Measurements from ENCODE around the gene ADNP2.

ADNP2 gene

GRCh38 chr18:80172056-80172455 is 63.0 kb downstream of the ADNP2 start:
- DNase-seq: peak; percentile 47

- no peak for DNase-seq
Observed at GRCh38 chr18:80173060-80173459, 64.0 kb downstream of the ADNP2 start.

GRCh38 chr18:80175451-80176204 is 66.6 kb downstream of the ADNP2 start:
- DNase-seq: no peak

- DNase-seq: peak; percentile 22
Observed at GRCh38 chr18:80176334-80177073, 67.4 kb downstream of the ADNP2 start.

- no peak for DNase-seq
Observed at GRCh38 chr18:80177128-80177527, 68.1 kb downstream of the ADNP2 start.

GRCh38 chr18:80178935-80179818 is 70.1 kb downstream of the ADNP2 start:
- no peak for DNase-seq

- DNase-seq: no peak
Observed at GRCh38 chr18:80179857-80180558, 70.9 kb downstream of the ADNP2 start.

GRCh38 chr18:80180778-80181564 is 71.9 kb downstream of the ADNP2 start:
- no peak for DNase-seq

- DNase-seq: no peak
Observed at GRCh38 chr18:80181642-80182461, 72.8 kb downstream of the ADNP2 start.

GRCh38 chr18:80182855-80183254 is 73.8 kb downstream of the ADNP2 start:
- no peak for DNase-seq

GRCh38 chr18:80183273-80184050 is 74.4 kb downstream of the ADNP2 start:
- no peak for DNase-seq

- no peak for DNase-seq
Observed at GRCh38 chr18:80184243-80184772, 75.2 kb downstream of the ADNP2 start.

GRCh38 chr18:80185545-80185944 is 76.5 kb downstream of the ADNP2 start:
- DNase-seq: no peak

GRCh38 chr18:80187956-80188642 is 79.0 kb downstream of the ADNP2 start:
- no peak for DNase-seq

- no peak for DNase-seq
Observed at GRCh38 chr18:80188643-80189530, 79.8 kb downstream of the ADNP2 start.

GRCh38 chr18:80189531-80189865 is 80.4 kb downstream of the ADNP2 start:
- no peak for DNase-seq

Data from fibroblast of skin of scalp (primary cell).